Measurements from ENCODE around the gene STK32A. TPM values are rescaled to one million over a fixed set of nuclear protein-coding genes. Genes with fewer than 3 reads are reported as not detected.

The STK32A gene
- polyA plus RNA-seq, 1 experiment, result 1.2 TPM

- Histone ChIP-seq H3K36me3 (ENCODE audit: control insufficient read depth, insufficient read depth, low read length) (no peaks in the 10 kb centered on the region), H3K27me3 (ENCODE audit: control insufficient read depth, insufficient read depth, low read length) (no peaks in the 10 kb centered on the region), H3K4me3 (ENCODE audit: low read depth, low read length) (no peak overlapping the region)
- ChIA-PET CTCF (no interaction called here), POLR2A (no interaction called here)
- no peak for TF ChIP-seq CTCF (IDR thresholded peaks at IDR 0.05; ENCODE audit: insufficient read depth, low read depth, low read length)
- no peak for DNase-seq (ENCODE audit: low read depth)
Observed at GRCh38 chr5:147432323-147432722, 197.5 kb downstream of the STK32A start.

GRCh38 chr5:147434049-147434448, 199.2 kb downstream of the STK32A start:
- H3K4me3 ChIP-seq (ENCODE audit: low read depth, low read length), result no peak overlapping the region
- H3K36me3 ChIP-seq (ENCODE audit: control insufficient read depth, insufficient read depth, low read length), result no peaks in the 10 kb centered on the region
- DNase-seq (ENCODE audit: low read depth), result no peak
- TF ChIP-seq CTCF (IDR thresholded peaks at IDR 0.05; ENCODE audit: insufficient read depth, low read depth, low read length), result no peak
- CTCF ChIA-PET, result interaction anchor here (1.4 kb wide), 1 partner anchor 10 kb away, joined by 3 read pairs; no protein-coding TSS in a partner anchor
- POLR2A ChIA-PET, result no interaction called here
- H3K27me3 ChIP-seq (ENCODE audit: control insufficient read depth, insufficient read depth, low read length), result no peaks in the 10 kb centered on the region

DNA sequence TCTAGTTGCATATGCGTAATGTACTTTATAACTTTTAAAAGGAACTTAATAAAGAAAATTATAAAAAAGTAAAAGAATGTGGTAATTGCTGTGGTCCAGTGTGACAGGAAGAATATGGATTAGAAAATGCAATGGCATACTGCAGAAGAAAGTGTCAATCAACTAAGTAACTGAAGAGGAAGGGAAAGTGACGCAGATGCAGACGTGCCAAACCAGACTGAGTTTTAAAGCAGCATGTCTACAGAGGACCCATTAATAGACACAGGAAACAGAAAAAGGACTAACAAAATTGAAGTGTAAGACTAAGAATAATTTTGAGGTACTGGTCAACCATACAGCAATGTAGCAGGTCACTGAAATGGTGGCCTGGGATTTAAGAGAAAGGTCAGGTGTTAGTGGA, 201.8 kb downstream of the STK32A start:
- DNase-seq (ENCODE audit: low read depth), result no peak
- H3K36me3 ChIP-seq (ENCODE audit: control insufficient read depth, insufficient read depth, low read length), result no peaks in the 10 kb centered on the region
- no peak for TF ChIP-seq CTCF (IDR thresholded peaks at IDR 0.05; ENCODE audit: insufficient read depth, low read depth, low read length)
- CTCF ChIA-PET, result interaction anchor here (1.2 to 1.6 kb wide), 2 partner anchors 10 to 140 kb away, joined by 3 to 4 read pairs; no protein-coding TSS in a partner anchor
- H3K27me3 ChIP-seq (ENCODE audit: control insufficient read depth, insufficient read depth, low read length), result no peaks in the 10 kb centered on the region
- no peak overlapping the region for H3K4me3 ChIP-seq (ENCODE audit: low read depth, low read length)
- POLR2A ChIA-PET, result no interaction called here

- no peak overlapping the region for H3K4me3 ChIP-seq (ENCODE audit: low read depth, low read length)
- CTCF ChIA-PET, result no interaction called here
- DNase-seq (ENCODE audit: low read depth), result no peak
- H3K27me3 ChIP-seq (ENCODE audit: control insufficient read depth, insufficient read depth, low read length), result no peaks in the 10 kb centered on the region
- TF ChIP-seq CTCF (IDR thresholded peaks at IDR 0.05; ENCODE audit: insufficient read depth, low read depth, low read length), result no peak
- H3K36me3 ChIP-seq (ENCODE audit: control insufficient read depth, insufficient read depth, low read length), result no peaks in the 10 kb centered on the region
- POLR2A ChIA-PET, result no interaction called here
Observed at GRCh38 chr5:147437161-147437596, 202.4 kb downstream of the STK32A start.

Small RNA genes lying within 50 kb of the gene (small RNA-seq; reads per million reads assigned to genes)
- gene AC011373.1 (ENCODE audit: insufficient read length, low read depth, low replicate concordance), result not detected

Measured in BJ (cell line).